ENCODE results near the gene SEC61B. TPM values are rescaled to one million over a fixed set of nuclear protein-coding genes. Genes with fewer than 3 reads are reported as not detected.

SEC61B gene
- total and polyA plus RNA-seq, 10 of the 15 experiments (the other 5 are each of a cell fraction or from before 2014, with no cell fraction given) = 108 to 747 (median 301) TPM

DNA sequence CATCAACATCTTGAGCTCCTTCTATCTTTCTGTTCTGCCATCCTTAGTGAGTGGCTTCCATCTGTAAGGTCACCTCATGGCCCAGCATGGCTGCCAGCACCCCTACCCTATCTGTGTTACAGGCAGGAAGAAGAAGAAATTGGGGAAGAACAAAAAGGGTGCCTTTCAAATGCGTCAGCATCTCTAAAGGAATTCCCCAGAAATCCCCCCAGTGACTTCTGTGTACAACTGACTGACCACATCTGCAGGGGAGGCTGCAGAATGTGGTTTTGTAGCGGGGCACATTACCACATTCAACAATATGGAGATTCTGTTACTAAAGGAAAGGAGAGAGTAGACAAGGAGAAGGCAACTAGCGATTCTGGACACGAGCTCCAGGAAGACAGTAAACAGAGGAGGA is 40.5 kb upstream of the SEC61B start (continued):
- TF ChIP-seq BCL11A (IDR thresholded peaks at IDR 0.05; ENCODE audit: low read depth, low read length) = peak; percentile 96
- no peak for TF ChIP-seq ZNF622 (IDR thresholded peaks at IDR 0.05)
- peak; percentile 79 for TF ChIP-seq NR2F1 (conservative IDR thresholded peaks at IDR 0.05)
- no peak for TF ChIP-seq HCFC1 (IDR thresholded peaks at IDR 0.05; ENCODE audit: low read length)
- peak; percentile 88 for TF ChIP-seq ZBED1 (IDR thresholded peaks at IDR 0.05; ENCODE audit: borderline replicate concordance)
- no peak for TF ChIP-seq RBBP5 (conservative IDR thresholded peaks at IDR 0.05)
- TF ChIP-seq, protein P1, sequence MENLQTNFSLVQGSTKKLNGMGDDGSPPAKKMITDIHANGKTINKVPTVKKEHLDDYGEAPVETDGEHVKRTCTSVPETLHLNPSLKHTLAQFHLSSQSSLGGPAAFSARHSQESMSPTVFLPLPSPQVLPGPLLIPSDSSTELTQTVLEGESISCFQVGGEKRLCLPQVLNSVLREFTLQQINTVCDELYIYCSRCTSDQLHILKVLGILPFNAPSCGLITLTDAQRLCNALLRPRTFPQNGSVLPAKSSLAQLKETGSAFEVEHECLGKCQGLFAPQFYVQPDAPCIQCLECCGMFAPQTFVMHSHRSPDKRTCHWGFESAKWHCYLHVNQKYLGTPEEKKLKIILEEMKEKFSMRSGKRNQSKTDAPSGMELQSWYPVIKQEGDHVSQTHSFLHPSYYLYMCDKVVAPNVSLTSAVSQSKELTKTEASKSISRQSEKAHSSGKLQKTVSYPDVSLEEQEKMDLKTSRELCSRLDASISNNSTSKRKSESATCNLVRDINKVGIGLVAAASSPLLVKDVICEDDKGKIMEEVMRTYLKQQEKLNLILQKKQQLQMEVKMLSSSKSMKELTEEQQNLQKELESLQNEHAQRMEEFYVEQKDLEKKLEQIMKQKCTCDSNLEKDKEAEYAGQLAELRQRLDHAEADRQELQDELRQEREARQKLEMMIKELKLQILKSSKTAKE (IDR thresholded peaks at IDR 0.05; ENCODE audit: low read depth, poor library complexity, severe bottlenecking) = peak; percentile 91
- TF ChIP-seq, protein P2, sequence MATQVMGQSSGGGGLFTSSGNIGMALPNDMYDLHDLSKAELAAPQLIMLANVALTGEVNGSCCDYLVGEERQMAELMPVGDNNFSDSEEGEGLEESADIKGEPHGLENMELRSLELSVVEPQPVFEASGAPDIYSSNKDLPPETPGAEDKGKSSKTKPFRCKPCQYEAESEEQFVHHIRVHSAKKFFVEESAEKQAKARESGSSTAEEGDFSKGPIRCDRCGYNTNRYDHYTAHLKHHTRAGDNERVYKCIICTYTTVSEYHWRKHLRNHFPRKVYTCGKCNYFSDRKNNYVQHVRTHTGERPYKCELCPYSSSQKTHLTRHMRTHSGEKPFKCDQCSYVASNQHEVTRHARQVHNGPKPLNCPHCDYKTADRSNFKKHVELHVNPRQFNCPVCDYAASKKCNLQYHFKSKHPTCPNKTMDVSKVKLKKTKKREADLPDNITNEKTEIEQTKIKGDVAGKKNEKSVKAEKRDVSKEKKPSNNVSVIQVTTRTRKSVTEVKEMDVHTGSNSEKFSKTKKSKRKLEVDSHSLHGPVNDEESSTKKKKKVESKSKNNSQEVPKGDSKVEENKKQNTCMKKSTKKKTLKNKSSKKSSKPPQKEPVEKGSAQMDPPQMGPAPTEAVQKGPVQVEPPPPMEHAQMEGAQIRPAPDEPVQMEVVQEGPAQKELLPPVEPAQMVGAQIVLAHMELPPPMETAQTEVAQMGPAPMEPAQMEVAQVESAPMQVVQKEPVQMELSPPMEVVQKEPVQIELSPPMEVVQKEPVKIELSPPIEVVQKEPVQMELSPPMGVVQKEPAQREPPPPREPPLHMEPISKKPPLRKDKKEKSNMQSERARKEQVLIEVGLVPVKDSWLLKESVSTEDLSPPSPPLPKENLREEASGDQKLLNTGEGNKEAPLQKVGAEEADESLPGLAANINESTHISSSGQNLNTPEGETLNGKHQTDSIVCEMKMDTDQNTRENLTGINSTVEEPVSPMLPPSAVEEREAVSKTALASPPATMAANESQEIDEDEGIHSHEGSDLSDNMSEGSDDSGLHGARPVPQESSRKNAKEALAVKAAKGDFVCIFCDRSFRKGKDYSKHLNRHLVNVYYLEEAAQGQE (IDR thresholded peaks at IDR 0.05; ENCODE audit: low read depth, low read length) = no peak
- peak; percentile 98 for TF ChIP-seq FOXM1 (IDR thresholded peaks at IDR 0.05; ENCODE audit: low read depth, low read length)
- TF ChIP-seq, protein P3, sequence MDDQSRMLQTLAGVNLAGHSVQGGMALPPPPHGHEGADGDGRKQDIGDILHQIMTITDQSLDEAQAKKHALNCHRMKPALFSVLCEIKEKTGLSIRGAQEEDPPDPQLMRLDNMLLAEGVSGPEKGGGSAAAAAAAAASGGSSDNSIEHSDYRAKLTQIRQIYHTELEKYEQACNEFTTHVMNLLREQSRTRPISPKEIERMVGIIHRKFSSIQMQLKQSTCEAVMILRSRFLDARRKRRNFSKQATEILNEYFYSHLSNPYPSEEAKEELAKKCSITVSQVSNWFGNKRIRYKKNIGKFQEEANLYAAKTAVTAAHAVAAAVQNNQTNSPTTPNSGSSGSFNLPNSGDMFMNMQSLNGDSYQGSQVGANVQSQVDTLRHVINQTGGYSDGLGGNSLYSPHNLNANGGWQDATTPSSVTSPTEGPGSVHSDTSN (IDR thresholded peaks at IDR 0.05; ENCODE audit: insufficient replicate concordance, low read depth, low read length) = no peak
- TF ChIP-seq, protein P4, sequence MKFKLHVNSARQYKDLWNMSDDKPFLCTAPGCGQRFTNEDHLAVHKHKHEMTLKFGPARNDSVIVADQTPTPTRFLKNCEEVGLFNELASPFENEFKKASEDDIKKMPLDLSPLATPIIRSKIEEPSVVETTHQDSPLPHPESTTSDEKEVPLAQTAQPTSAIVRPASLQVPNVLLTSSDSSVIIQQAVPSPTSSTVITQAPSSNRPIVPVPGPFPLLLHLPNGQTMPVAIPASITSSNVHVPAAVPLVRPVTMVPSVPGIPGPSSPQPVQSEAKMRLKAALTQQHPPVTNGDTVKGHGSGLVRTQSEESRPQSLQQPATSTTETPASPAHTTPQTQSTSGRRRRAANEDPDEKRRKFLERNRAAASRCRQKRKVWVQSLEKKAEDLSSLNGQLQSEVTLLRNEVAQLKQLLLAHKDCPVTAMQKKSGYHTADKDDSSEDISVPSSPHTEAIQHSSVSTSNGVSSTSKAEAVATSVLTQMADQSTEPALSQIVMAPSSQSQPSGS (IDR thresholded peaks at IDR 0.05; ENCODE audit: low read length) = peak; percentile 92
- TF ChIP-seq, protein P5, sequence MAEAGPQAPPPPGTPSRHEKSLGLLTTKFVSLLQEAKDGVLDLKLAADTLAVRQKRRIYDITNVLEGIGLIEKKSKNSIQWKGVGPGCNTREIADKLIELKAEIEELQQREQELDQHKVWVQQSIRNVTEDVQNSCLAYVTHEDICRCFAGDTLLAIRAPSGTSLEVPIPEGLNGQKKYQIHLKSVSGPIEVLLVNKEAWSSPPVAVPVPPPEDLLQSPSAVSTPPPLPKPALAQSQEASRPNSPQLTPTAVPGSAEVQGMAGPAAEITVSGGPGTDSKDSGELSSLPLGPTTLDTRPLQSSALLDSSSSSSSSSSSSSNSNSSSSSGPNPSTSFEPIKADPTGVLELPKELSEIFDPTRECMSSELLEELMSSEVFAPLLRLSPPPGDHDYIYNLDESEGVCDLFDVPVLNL (IDR thresholded peaks at IDR 0.05; ENCODE audit: low read depth, low read length) = no peak
- TF ChIP-seq POLR2AphosphoS2 (IDR thresholded peaks at IDR 0.05; ENCODE audit: low read depth, low read length) = no peak
- TF ChIP-seq ZNF207 (IDR thresholded peaks at IDR 0.05; ENCODE audit: borderline replicate concordance) = peak; percentile 51; the same call in 1 of the 2 replicates
- no peak for TF ChIP-seq WRNIP1 (IDR thresholded peaks at IDR 0.05; ENCODE audit: borderline replicate concordance, low read depth, low read length)
- peak; percentile 72; the same call in 1 of the 2 replicates for TF ChIP-seq MEF2A (IDR thresholded peaks at IDR 0.05; ENCODE audit: insufficient read depth, low read depth, low read length)
- TF ChIP-seq, protein P6, sequence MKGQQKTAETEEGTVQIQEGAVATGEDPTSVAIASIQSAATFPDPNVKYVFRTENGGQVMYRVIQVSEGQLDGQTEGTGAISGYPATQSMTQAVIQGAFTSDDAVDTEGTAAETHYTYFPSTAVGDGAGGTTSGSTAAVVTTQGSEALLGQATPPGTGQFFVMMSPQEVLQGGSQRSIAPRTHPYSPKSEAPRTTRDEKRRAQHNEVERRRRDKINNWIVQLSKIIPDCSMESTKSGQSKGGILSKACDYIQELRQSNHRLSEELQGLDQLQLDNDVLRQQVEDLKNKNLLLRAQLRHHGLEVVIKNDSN (IDR thresholded peaks at IDR 0.05; ENCODE audit: borderline replicate concordance, extremely low read length, insufficient read depth, low read depth, low read length) = no peak
- no peak for TF ChIP-seq ASH2L (IDR thresholded peaks at IDR 0.05; ENCODE audit: borderline replicate concordance, low read depth)
- peak; percentile 100 for TF ChIP-seq RELA (IDR thresholded peaks at IDR 0.05; ENCODE audit: borderline replicate concordance, partially characterized antibody)
- peak; percentile 86 for TF ChIP-seq TBL1XR1 (IDR thresholded peaks at IDR 0.05; ENCODE audit: low read depth, low read length)
- TF ChIP-seq IRF4 (IDR thresholded peaks at IDR 0.05; ENCODE audit: low read depth, low read length) = peak; percentile 54; the same call in 1 of the 2 replicates

Data from GM12878 (cell line).